Measurements from ENCODE around the gene PRKCH. TPM values are rescaled to one million over a fixed set of nuclear protein-coding genes. Genes with fewer than 3 reads are reported as not detected.
A peak's percentile ranks its signal among the peaks of the same experiment; 100 is the strongest.

The PRKCH gene
- polyA plus RNA-seq, 3 donors, result 3.6 to 6.2 (median 5.4) TPM

DNA sequence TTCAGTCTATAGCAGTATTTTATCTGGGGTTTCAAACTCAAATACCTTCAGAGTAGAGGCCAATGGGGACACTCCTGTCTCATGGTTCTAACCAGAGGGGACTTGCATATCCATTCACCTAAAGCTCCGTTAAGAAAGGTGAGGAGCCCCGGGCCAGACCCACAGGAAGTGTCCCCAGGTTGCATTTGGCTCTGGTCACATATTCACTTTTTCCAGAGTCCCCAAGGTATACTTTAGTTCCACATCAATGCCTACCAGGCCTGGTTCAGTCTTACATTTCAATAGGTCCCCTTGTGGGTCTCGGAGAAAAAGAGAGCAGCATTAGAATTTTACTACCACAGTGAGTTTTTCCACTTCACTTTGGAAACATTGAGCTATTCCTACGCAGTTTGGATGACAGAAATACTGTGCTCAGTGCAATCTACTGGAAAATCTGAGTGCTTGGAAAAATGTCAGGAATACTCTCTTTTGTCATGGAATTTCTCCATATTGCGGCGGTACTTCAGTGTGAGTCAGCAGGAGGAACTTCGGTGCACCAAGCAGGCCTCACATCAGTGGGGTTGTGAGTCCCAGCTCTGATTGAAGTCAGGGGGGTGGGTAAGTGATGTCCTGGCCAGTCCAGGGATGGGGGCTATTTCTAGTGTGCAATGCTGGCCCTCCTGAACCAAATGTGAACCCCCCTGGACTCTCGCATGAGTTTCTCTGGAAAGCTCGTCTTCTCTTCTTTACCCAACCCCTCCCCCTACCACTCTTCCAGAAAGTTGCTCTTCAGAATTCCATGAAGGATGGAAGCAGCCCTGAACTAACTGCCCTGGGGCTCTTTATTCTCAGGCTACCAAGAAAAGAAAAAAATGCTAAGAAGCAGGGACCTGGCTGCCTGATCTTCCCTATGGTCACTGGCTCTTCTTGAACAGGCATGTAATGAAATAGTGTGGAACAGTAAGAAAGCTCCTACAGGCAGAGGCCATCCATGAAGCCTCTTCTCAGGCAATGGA lies 184.7 kb downstream of the PRKCH start:
- Histone ChIP-seq H2AFZ (ENCODE audit: insufficient read depth, low read depth, low read length, poor library complexity, severe bottlenecking) (no peak overlapping the region), H3K4me1 (ENCODE audit: control insufficient read depth in 1 of 2, insufficient read depth in 2 of 2, low read length in 2 of 2) (peaks cover 11 to 21% of the 10 kb centered on the region in 2 donors), H4K20me1 (ENCODE audit: insufficient read depth, low read length) (no peaks in the 10 kb centered on the region), H3K9ac (ENCODE audit: insufficient read depth, low read length, poor library complexity, severe bottlenecking) (no peak overlapping the region), H3K9me3 (replicated peaks in 1 of 2; ENCODE audit: control insufficient read depth in 1 of 2, insufficient read depth in 1 of 2, low read length in 2 of 2) (no peaks in the 10 kb centered on the region), H3K79me2 (ENCODE audit: insufficient read depth, low read length) (no peaks in the 10 kb centered on the region), H3K27ac (ENCODE audit: low read depth in 1 of 2, low read length in 2 of 2) (no peak overlapping the region), H3K36me3 (replicated peaks in 1 of 2; ENCODE audit: control insufficient read depth in 1 of 2, insufficient read depth in 2 of 2, low read length in 2 of 2) (no peaks in the 10 kb centered on the region), H3K27me3 (ENCODE audit: control insufficient read depth in 2 of 2, insufficient read depth in 2 of 2, low read length in 2 of 2) (no peaks in the 10 kb centered on the region), H3K4me2 (replicated peaks; ENCODE audit: extremely low read depth, low read length, poor library complexity, severe bottlenecking) (no peak overlapping the region), H3K4me3 (replicated peaks in 1 of 3; ENCODE audit: low read depth in 2 of 3, low read length in 3 of 3) (no peak overlapping the region)
- peaks cover 0 to 3% (median 0%) of the 10 kb centered on the region in 7 donors for H3K9me3 Mint-ChIP-seq
- no peak overlapping the region for H3K4me3 Mint-ChIP-seq
- intact Hi-C loops (cut with micrococcal nuclease), result no loop called here
- H3K27ac Mint-ChIP-seq, result no peak overlapping the region
- peaks cover 9 to 15% of the 10 kb centered on the region in 2 donors for H3K36me3 Mint-ChIP-seq
- 100% methylated on average over 7 of the region's 9 CpGs for WGBS (ENCODE audit: insufficient coverage)
- H3K27me3 Mint-ChIP-seq (ENCODE audit: low read depth in 3 of 3), result no peaks in the 10 kb centered on the region
- peaks cover 35% of the 10 kb centered on the region for H3K4me1 Mint-ChIP-seq
- no peak for DNase-seq
- TF ChIP-seq CTCF (IDR thresholded peaks at IDR 0.05), result no peak

GRCh38 chr14:61508526-61508925 lies 187.1 kb downstream of the PRKCH start:
- H3K4me2 ChIP-seq (replicated peaks; ENCODE audit: extremely low read depth, low read length, poor library complexity, severe bottlenecking), result no peak overlapping the region
- peaks cover 12 to 20% of the 10 kb centered on the region in 2 donors for H3K4me1 ChIP-seq (ENCODE audit: control insufficient read depth in 1 of 2, insufficient read depth in 2 of 2, low read length in 2 of 2)
- H3K27me3 Mint-ChIP-seq (ENCODE audit: low read depth in 3 of 3), result no peaks in the 10 kb centered on the region
- H3K27ac Mint-ChIP-seq, result peak overlapping the region in 1 of 7 donors; percentile 5
- H3K4me1 Mint-ChIP-seq, result peaks cover 34% of the 10 kb centered on the region
- no peaks in the 10 kb centered on the region for H3K27me3 ChIP-seq (ENCODE audit: control insufficient read depth in 2 of 2, insufficient read depth in 2 of 2, low read length in 2 of 2)
- no peaks in the 10 kb centered on the region for H4K20me1 ChIP-seq (ENCODE audit: insufficient read depth, low read length)
- H3K9me3 Mint-ChIP-seq, result peaks cover 0 to 3% (median 0%) of the 10 kb centered on the region in 7 donors
- intact Hi-C loops (cut with micrococcal nuclease), result no loop called here
- H3K36me3 Mint-ChIP-seq, result peaks cover 8 to 15% of the 10 kb centered on the region in 2 donors
- H3K4me3 Mint-ChIP-seq, result no peak overlapping the region
- H3K36me3 ChIP-seq (replicated peaks in 1 of 2; ENCODE audit: control insufficient read depth in 1 of 2, insufficient read depth in 2 of 2, low read length in 2 of 2), result no peaks in the 10 kb centered on the region
- no CpG with 5 or more reads among the region's 2 CpGs for WGBS (ENCODE audit: insufficient coverage)
- no peak for TF ChIP-seq CTCF (IDR thresholded peaks at IDR 0.05)
- no peak overlapping the region for H3K9ac ChIP-seq (ENCODE audit: insufficient read depth, low read length, poor library complexity, severe bottlenecking)
- DNase-seq, result no peak
- no peak overlapping the region for H3K27ac ChIP-seq (ENCODE audit: low read depth in 1 of 2, low read length in 2 of 2)
- H3K4me3 ChIP-seq (replicated peaks in 1 of 3; ENCODE audit: low read depth in 2 of 3, low read length in 3 of 3), result no peak overlapping the region
- no peak overlapping the region for H2AFZ ChIP-seq (ENCODE audit: insufficient read depth, low read depth, low read length, poor library complexity, severe bottlenecking)
- H3K79me2 ChIP-seq (ENCODE audit: insufficient read depth, low read length), result no peaks in the 10 kb centered on the region
- no peaks in the 10 kb centered on the region for H3K9me3 ChIP-seq (replicated peaks in 1 of 2; ENCODE audit: control insufficient read depth in 1 of 2, insufficient read depth in 1 of 2, low read length in 2 of 2)

Measured in CD14-positive monocyte (primary cell).